Stomach (tissue), 4 donors: Measurements from ENCODE around the gene SH3RF2.

ENCODE experiments used
- EP300 ChIP-seq: sonication (generic); formaldehyde crosslinking; IDR thresholded peaks from one replicate; pipeline ENCODE4 v1.6.1; 2017; ENCODE audit warnings: antibody characterized with exemption
- POLR2A ChIP-seq, 4 donors: fragments of 450-650 bp; IDR thresholded peaks; one replicate each; pipeline ENCODE4 v1.6.1; 2016; ENCODE audit warnings: antibody characterized with exemption in 4 of 4, control low read depth in 2 of 4, mild to moderate bottlenecking in 1 of 4, moderate library complexity in 1 of 4
- POLR2AphosphoS5 ChIP-seq, 3 donors: sonication (generic); formaldehyde crosslinking; IDR thresholded peaks; one replicate each; pipeline ENCODE4 v1.6.1; 2016; ENCODE audit warnings: antibody characterized with exemption in 3 of 3
- TF ChIP-seq, protein P1 (sequence below), 7 experiments: fragments of 450-650 bp in 4 of 7; fragments of 200-600 bp in 3 of 7; sonication (generic) in 3 of 7; IDR thresholded peaks; one replicate each; pipeline ENCODE4 v1.5.1; 2016 to 2019; ENCODE audit warnings: antibody characterized with exemption in 7 of 7, control low read depth in 2 of 7, mild to moderate bottlenecking in 1 of 7

DNA sequence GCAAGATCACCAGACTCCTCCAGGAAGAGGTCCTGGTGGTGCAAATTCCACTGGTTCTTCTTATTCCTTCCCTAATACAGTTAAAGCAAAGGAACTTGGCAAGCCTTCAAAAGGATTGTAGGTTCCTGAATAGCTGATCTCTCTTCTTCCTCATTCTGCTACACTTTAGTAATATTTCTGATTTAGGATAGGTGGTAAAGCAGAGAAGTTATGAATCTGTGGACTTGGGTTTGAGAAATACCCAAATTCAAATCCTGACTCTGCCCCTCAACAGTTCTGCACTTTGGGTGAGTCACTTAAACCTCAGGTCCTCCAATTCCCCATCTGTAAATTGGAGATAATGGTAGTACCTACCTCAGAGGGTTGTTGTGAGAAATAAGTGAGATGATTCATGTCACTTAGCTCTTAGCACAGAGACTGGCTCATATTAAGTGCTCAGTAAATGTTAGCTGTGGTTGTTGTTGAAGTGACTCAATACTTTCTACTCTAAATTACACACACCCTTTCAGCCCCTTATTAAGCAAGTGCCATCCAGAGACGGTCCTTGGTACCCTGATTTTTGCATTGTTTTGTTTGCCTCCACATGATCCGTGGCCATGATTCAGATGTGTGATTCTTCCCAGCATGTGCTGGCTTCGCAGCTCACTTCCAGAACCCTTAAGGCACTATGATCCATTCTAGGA, 5.2 kb downstream of the SH3RF2 start:
- TF ChIP-seq, protein P1, sequence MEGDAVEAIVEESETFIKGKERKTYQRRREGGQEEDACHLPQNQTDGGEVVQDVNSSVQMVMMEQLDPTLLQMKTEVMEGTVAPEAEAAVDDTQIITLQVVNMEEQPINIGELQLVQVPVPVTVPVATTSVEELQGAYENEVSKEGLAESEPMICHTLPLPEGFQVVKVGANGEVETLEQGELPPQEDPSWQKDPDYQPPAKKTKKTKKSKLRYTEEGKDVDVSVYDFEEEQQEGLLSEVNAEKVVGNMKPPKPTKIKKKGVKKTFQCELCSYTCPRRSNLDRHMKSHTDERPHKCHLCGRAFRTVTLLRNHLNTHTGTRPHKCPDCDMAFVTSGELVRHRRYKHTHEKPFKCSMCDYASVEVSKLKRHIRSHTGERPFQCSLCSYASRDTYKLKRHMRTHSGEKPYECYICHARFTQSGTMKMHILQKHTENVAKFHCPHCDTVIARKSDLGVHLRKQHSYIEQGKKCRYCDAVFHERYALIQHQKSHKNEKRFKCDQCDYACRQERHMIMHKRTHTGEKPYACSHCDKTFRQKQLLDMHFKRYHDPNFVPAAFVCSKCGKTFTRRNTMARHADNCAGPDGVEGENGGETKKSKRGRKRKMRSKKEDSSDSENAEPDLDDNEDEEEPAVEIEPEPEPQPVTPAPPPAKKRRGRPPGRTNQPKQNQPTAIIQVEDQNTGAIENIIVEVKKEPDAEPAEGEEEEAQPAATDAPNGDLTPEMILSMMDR (IDR thresholded peaks at IDR 0.05), result no peak
- TF ChIP-seq POLR2AphosphoS5 (IDR thresholded peaks at IDR 0.05) (no peak), POLR2A (IDR thresholded peaks at IDR 0.05) (no peak), EP300 (no peak)
